Jurkat, Clone E6-1 (cell line): ENCODE results near the gene WSCD2.
A peak's percentile ranks its signal among the peaks of the same experiment; 100 is the strongest.

Experiments
- DNase-seq: peaks from one replicate; pipeline ENCODE4 v3.0.0-alpha.2; 2011; ENCODE audit warnings: low read depth, low spot score
- H3K4me3 ChIP-seq: 2 replicates; pipeline ENCODE4 v1.5.1; 2011; ENCODE audit warnings: mild to moderate bottlenecking, low read length, control low read depth, moderate library complexity

Gene WSCD2

GRCh38 chr12:108241986-108242703, 113.1 kb downstream of the WSCD2 start:
- no peak for DNase-seq
- H3K4me3 ChIP-seq = no peak overlapping the region

GRCh38 chr12:108247130-108247529, 118.0 kb downstream of the WSCD2 start:
- no peak for DNase-seq
- no peak overlapping the region for H3K4me3 ChIP-seq

GRCh38 chr12:108248011-108248410, 118.9 kb downstream of the WSCD2 start:
- DNase-seq = no peak

GRCh38 chr12:108252523-108252922, 123.4 kb downstream of the WSCD2 start:
- no peak for DNase-seq
- H3K4me3 ChIP-seq = no peak overlapping the region

More at GRCh38 chr12:108248011-108248410, 118.9 kb downstream of the WSCD2 start:
- H3K4me3 ChIP-seq = no peak overlapping the region

- no peak overlapping the region for H3K4me3 ChIP-seq
- DNase-seq = peak; percentile 32
Observed at GRCh38 chr12:108253540-108253939, 124.5 kb downstream of the WSCD2 start.

- DNase-seq = no peak
- no peak overlapping the region for H3K4me3 ChIP-seq
Observed at GRCh38 chr12:108254030-108254429, 124.9 kb downstream of the WSCD2 start.

- H3K4me3 ChIP-seq = no peak overlapping the region
- DNase-seq = no peak
Observed at GRCh38 chr12:108254517-108255251, 125.6 kb downstream of the WSCD2 start.

- H3K4me3 ChIP-seq = no peak overlapping the region
- no peak for DNase-seq
Observed at GRCh38 chr12:108255252-108255602, 126.1 kb downstream of the WSCD2 start.

GRCh38 chr12:108257004-108257403, 127.9 kb downstream of the WSCD2 start:
- H3K4me3 ChIP-seq = no peak overlapping the region
- no peak for DNase-seq

GRCh38 chr12:108257610-108258106, 128.6 kb downstream of the WSCD2 start:
- H3K4me3 ChIP-seq = no peak overlapping the region
- no peak for DNase-seq

- H3K4me3 ChIP-seq = no peak overlapping the region
- DNase-seq = no peak
Observed at GRCh38 chr12:108260039-108260438, 131.0 kb downstream of the WSCD2 start.

GRCh38 chr12:108260969-108261368, 131.9 kb downstream of the WSCD2 start:
- H3K4me3 ChIP-seq = no peak overlapping the region
- no peak for DNase-seq

- DNase-seq = no peak
- H3K4me3 ChIP-seq = no peak overlapping the region
Observed at GRCh38 chr12:108265505-108265904, 136.4 kb downstream of the WSCD2 start.

GRCh38 chr12:108266131-108266530, 137.0 kb downstream of the WSCD2 start:
- H3K4me3 ChIP-seq = no peak overlapping the region
- no peak for DNase-seq

- no peak overlapping the region for H3K4me3 ChIP-seq
- no peak for DNase-seq
Observed at GRCh38 chr12:108267450-108267849, 138.4 kb downstream of the WSCD2 start.

GRCh38 chr12:108268397-108268796, 139.3 kb downstream of the WSCD2 start:
- H3K4me3 ChIP-seq = no peak overlapping the region

GRCh38 chr12:108269224-108269623, 140.1 kb downstream of the WSCD2 start:
- DNase-seq = no peak
- H3K4me3 ChIP-seq = no peak overlapping the region

More at GRCh38 chr12:108268397-108268796, 139.3 kb downstream of the WSCD2 start:
- DNase-seq = no peak

GRCh38 chr12:108270035-108270848, 141.2 kb downstream of the WSCD2 start:
- no peak overlapping the region for H3K4me3 ChIP-seq
- DNase-seq = no peak

- no peak overlapping the region for H3K4me3 ChIP-seq
- no peak for DNase-seq
Observed at GRCh38 chr12:108270849-108271143, 141.7 kb downstream of the WSCD2 start.
